Testis (tissue), 3 donors: ENCODE results near the gene PAGE4. TPM values are rescaled to one million over a fixed set of nuclear protein-coding genes. Genes with fewer than 3 reads are reported as not detected.

Experiments used
- DNase-seq: peaks from one replicate; pipeline ENCODE4 v3.0.0-alpha.2; 2019
- H3K27ac ChIP-seq, 2 donors: fragments of 200-600 bp; sonication (generic); one replicate each; pipeline ENCODE4 v1.5.1; 2019
- H3K27me3 ChIP-seq: fragments of 200-600 bp; sonication (generic); one replicate; pipeline ENCODE4 v1.5.1; 2019
- H3K36me3 ChIP-seq: fragments of 200-600 bp; sonication (generic); one replicate; pipeline ENCODE4 v1.5.1; 2017; ENCODE audit warnings: low read depth; ENCODE audit errors: missing control alignments
- H3K4me1 ChIP-seq: fragments of 200-600 bp; sonication (generic); one replicate; pipeline ENCODE4 v1.5.1; 2019
- H3K4me3 ChIP-seq, 2 donors: fragments of 200-600 bp; sonication (generic); one replicate each; pipeline ENCODE4 v1.5.1; 2017 to 2019
- H3K9me3 ChIP-seq: fragments of 200-600 bp; sonication (generic); one replicate; pipeline ENCODE4 v1.5.1; 2017
- CTCF ChIP-seq, 3 experiments: fragments of 450-650 bp in 2 of 3; fragments of 200-600 bp in 1 of 3; sonication (generic) in 1 of 3; IDR thresholded peaks; one replicate each; pipeline ENCODE4 v1.5.1; 2016 to 2019; ENCODE audit warnings: antibody characterized with exemption in 3 of 3, mild to moderate bottlenecking in 2 of 3, moderate library complexity in 1 of 3
- POLR2A ChIP-seq: fragments of 450-650 bp; IDR thresholded peaks from one replicate; pipeline ENCODE4 v1.6.1; 2017; ENCODE audit warnings: antibody characterized with exemption, mild to moderate bottlenecking, moderate library complexity
- WGBS, 2 donors: methylation state at CpG; one replicate each; pipeline ENCODE4 v1.1.5; 2018; 5-methylcytosine and 5-hydroxymethylcytosine counted together
- intact Hi-C: fragments of 100-400 bp; cut with DNase I; formaldehyde crosslinking; loops from one replicate; pipeline ENCODE4 v1.15.1; 2023; ENCODE audit warnings: low total_unique reads
- polyA plus RNA-seq: library from polyadenylated mRNA; stranded (reverse); fragments of 350-450 nt; fragmentation: Illumina TruSeq; extraction: RNeasy Lipid Tissue Mini Kit (QIAGEN cat#74804); gene quantifications from one replicate; pipeline ENCODE4 v1.2.3, GENCODE V29; 2014; ENCODE audit warnings: low read depth, low replicate concordance; ENCODE audit not compliant: insufficient read depth
- total RNA-seq, 2 donors: library from RNA; depleted of rRNA; stranded (reverse); fragments of >200 nt; gene quantifications; one replicate each; pipeline ENCODE4 v1.2.3, GENCODE V29; 2016

Gene PAGE4
- total and polyA plus RNA-seq, 3 donors from 2014 or later: 0.94 to 31.7 (median 1.8) TPM

GRCh38 chrX:49880668-49881067 lies 51.6 kb downstream of the PAGE4 start:
- Histone ChIP-seq H3K27ac (no peak overlapping the region), H3K9me3 (no peaks in the 10 kb centered on the region), H3K27me3 (no peaks in the 10 kb centered on the region), H3K36me3 (no peaks in the 10 kb centered on the region), H3K4me3 (no peak overlapping the region), H3K4me1 (peaks cover 5% of the 10 kb centered on the region)
- TF ChIP-seq CTCF (IDR thresholded peaks at IDR 0.05) (no peak), POLR2A (no peak)
- no peak for DNase-seq
- 81% methylated on average over 10 of the region's 12 CpGs; no CpG with 5 or more reads in 1 of the 2 donors for WGBS, 2 donors
- intact Hi-C loops: no loop called here

Other genes with a start within 250 kb of the PAGE4 start
- gene GAGE12H, start 249.4 kb upstream of the PAGE4 start, total RNA-seq: 1 to 10 TPM in 1 of 2 donors, not detected in 1; 1.1 TPM
- 27.9 TPM for gene GAGE12H, start 249.4 kb upstream of the PAGE4 start, polyA plus RNA-seq
- 10 to 100 TPM in 1 of 2 donors, 1 to 10 TPM in 1; 4.9 to 28.8 TPM for gene GAGE2A, start 239.8 kb upstream of the PAGE4 start, total RNA-seq
- gene GAGE2A, start 239.8 kb upstream of the PAGE4 start, polyA plus RNA-seq: 54.4 TPM
- gene GAGE1, start 230.3 kb upstream of the PAGE4 start, total RNA-seq: 10 to 100 TPM; 12.3 to 14.5 TPM
- gene GAGE1, start 230.3 kb upstream of the PAGE4 start, polyA plus RNA-seq: 31.4 TPM
- 10 to 100 TPM; 11.9 to 28.5 TPM for gene PAGE1, start 133.3 kb upstream of the PAGE4 start, total RNA-seq
- 17.4 TPM for gene PAGE1, start 133.3 kb upstream of the PAGE4 start, polyA plus RNA-seq
- 1 to 10 TPM; 2.4 to 4.3 TPM for gene USP27X, start 50.2 kb downstream of the PAGE4 start, total RNA-seq
- gene USP27X, start 50.2 kb downstream of the PAGE4 start, polyA plus RNA-seq: 3.6 TPM
- 10 to 100 TPM; 20.5 to 22.1 TPM for gene CLCN5, start 93.3 kb downstream of the PAGE4 start, total RNA-seq
- gene CLCN5, start 93.3 kb downstream of the PAGE4 start, polyA plus RNA-seq: 6.8 TPM